ENCODE measurements around the gene RAI1.

Gene RAI1

GRCh38 chr17:17665255-17665654 is 16.0 kb upstream of the RAI1 start:
- Histone ChIP-seq H2BK120ac (ENCODE audit: low read depth, low read length) (no peak overlapping the region), H3K23ac (ENCODE audit: low read length in 2 of 2) (no peak overlapping the region), H4K8ac (ENCODE audit: low read length) (no peak overlapping the region), H3K4me3 (ENCODE audit: insufficient read depth in 1 of 2, low read depth in 1 of 2, low read length in 2 of 2) (no peak overlapping the region), H4K91ac (ENCODE audit: low read length) (no peak overlapping the region), H3K4me2 (ENCODE audit: low read length, poor library complexity, severe bottlenecking) (no peak overlapping the region), H2AFZ (ENCODE audit: low read depth, low read length) (no peak overlapping the region), H2BK15ac (ENCODE audit: low read depth, poor library complexity, severe bottlenecking) (no peak overlapping the region), H2BK5ac (ENCODE audit: low read depth, low read length, poor library complexity, severe bottlenecking) (no peak overlapping the region), H2BK12ac (ENCODE audit: low read length in 2 of 2) (no peak overlapping the region), H3K18ac (ENCODE audit: low read depth in 1 of 2, low read length in 2 of 2) (no peak overlapping the region), H3K36me3 (ENCODE audit: control insufficient read depth in 1 of 2, insufficient read depth in 2 of 2, low read depth in 1 of 2, low read length in 2 of 2) (no peaks in the 10 kb centered on the region), H3K27ac (ENCODE audit: low read length, poor library complexity, severe bottlenecking) (no peak overlapping the region), H3K9ac (ENCODE audit: low read length) (no peak overlapping the region), H3K4ac (ENCODE audit: low read depth in 1 of 2, low read length in 2 of 2) (no peak overlapping the region), H3K4me1 (ENCODE audit: control insufficient read depth, insufficient read depth, low read depth, low read length) (peaks cover 22% of the 10 kb centered on the region), H3K79me1 (replicated peaks; ENCODE audit: low read length, poor library complexity, severe bottlenecking) (no peaks in the 10 kb centered on the region), H2AK5ac (ENCODE audit: low read length, severe bottlenecking) (no peak overlapping the region), H3K14ac (ENCODE audit: low read length in 2 of 2) (no peak overlapping the region), H3K27me3 (ENCODE audit: control insufficient read depth in 1 of 2, insufficient read depth in 1 of 2, low read length in 2 of 2) (peaks cover 8 to 10% of the 10 kb centered on the region in 2 experiments), H3K9me3 (ENCODE audit: control insufficient read depth, low read length) (no peaks in the 10 kb centered on the region)
- 53% methylated on average over 2 of the region's 6 CpGs for WGBS
- no peak for DNase-seq

- H3K9me3 ChIP-seq (ENCODE audit: control insufficient read depth, low read length): no peaks in the 10 kb centered on the region
- H3K14ac ChIP-seq (ENCODE audit: low read length in 2 of 2): no peak overlapping the region
- no peak overlapping the region for H2BK5ac ChIP-seq (ENCODE audit: low read depth, low read length, poor library complexity, severe bottlenecking)
- H3K79me1 ChIP-seq (replicated peaks; ENCODE audit: low read length, poor library complexity, severe bottlenecking): no peaks in the 10 kb centered on the region
- no peak overlapping the region for H3K23ac ChIP-seq (ENCODE audit: low read length in 2 of 2)
- peak; percentile 45 for DNase-seq
- peak overlapping the region; percentile 92 for H2BK15ac ChIP-seq (ENCODE audit: low read depth, poor library complexity, severe bottlenecking)
- no peak overlapping the region for H3K9ac ChIP-seq (ENCODE audit: low read length)
- peak overlapping the region; percentile 56 for H4K91ac ChIP-seq (ENCODE audit: low read length)
- no peak overlapping the region for H3K18ac ChIP-seq (ENCODE audit: low read depth in 1 of 2, low read length in 2 of 2)
- peak overlapping the region in 1 of 2 experiments; percentile 45 for H2BK12ac ChIP-seq (ENCODE audit: low read length in 2 of 2)
- H3K4me1 ChIP-seq (ENCODE audit: control insufficient read depth, insufficient read depth, low read depth, low read length): peaks cover 22% of the 10 kb centered on the region
- WGBS: 74% methylated on average over 13 of the region's 13 CpGs
- no peak overlapping the region for H2BK120ac ChIP-seq (ENCODE audit: low read depth, low read length)
- no peak overlapping the region for H3K4me2 ChIP-seq (ENCODE audit: low read length, poor library complexity, severe bottlenecking)
- no peak overlapping the region for H3K4me3 ChIP-seq (ENCODE audit: insufficient read depth in 1 of 2, low read depth in 1 of 2, low read length in 2 of 2)
- no peaks in the 10 kb centered on the region for H3K36me3 ChIP-seq (ENCODE audit: control insufficient read depth in 1 of 2, insufficient read depth in 2 of 2, low read depth in 1 of 2, low read length in 2 of 2)
- H2AK5ac ChIP-seq (ENCODE audit: low read length, severe bottlenecking): no peak overlapping the region
- H3K27me3 ChIP-seq (ENCODE audit: control insufficient read depth in 1 of 2, insufficient read depth in 1 of 2, low read length in 2 of 2): peaks cover 13 to 19% of the 10 kb centered on the region in 2 experiments
- H4K8ac ChIP-seq (ENCODE audit: low read length): no peak overlapping the region
- H3K4ac ChIP-seq (ENCODE audit: low read depth in 1 of 2, low read length in 2 of 2): no peak overlapping the region
- no peak overlapping the region for H2AFZ ChIP-seq (ENCODE audit: low read depth, low read length)
- no peak overlapping the region for H3K27ac ChIP-seq (ENCODE audit: low read length, poor library complexity, severe bottlenecking)
These were observed 15.0 kb upstream of the RAI1 start for GRCh38 chr17:17666111-17666714.

- Histone ChIP-seq H2BK12ac (ENCODE audit: low read length in 2 of 2) (no peak overlapping the region), H3K4me1 (ENCODE audit: control insufficient read depth, insufficient read depth, low read depth, low read length) (peaks cover 22% of the 10 kb centered on the region), H4K91ac (ENCODE audit: low read length) (no peak overlapping the region), H3K18ac (ENCODE audit: low read depth in 1 of 2, low read length in 2 of 2) (no peak overlapping the region), H3K14ac (ENCODE audit: low read length in 2 of 2) (no peak overlapping the region), H3K27me3 (ENCODE audit: control insufficient read depth in 1 of 2, insufficient read depth in 1 of 2, low read length in 2 of 2) (peaks cover 18 to 21% of the 10 kb centered on the region in 2 experiments), H2AFZ (ENCODE audit: low read depth, low read length) (no peak overlapping the region), H2AK5ac (ENCODE audit: low read length, severe bottlenecking) (no peak overlapping the region), H2BK120ac (ENCODE audit: low read depth, low read length) (no peak overlapping the region), H3K23ac (ENCODE audit: low read length in 2 of 2) (no peak overlapping the region), H3K36me3 (ENCODE audit: control insufficient read depth in 1 of 2, insufficient read depth in 2 of 2, low read depth in 1 of 2, low read length in 2 of 2) (no peaks in the 10 kb centered on the region), H3K9ac (ENCODE audit: low read length) (no peak overlapping the region), H2BK5ac (ENCODE audit: low read depth, low read length, poor library complexity, severe bottlenecking) (no peak overlapping the region), H3K4me2 (ENCODE audit: low read length, poor library complexity, severe bottlenecking) (no peak overlapping the region), H2BK15ac (ENCODE audit: low read depth, poor library complexity, severe bottlenecking) (no peak overlapping the region), H3K4ac (ENCODE audit: low read depth in 1 of 2, low read length in 2 of 2) (no peak overlapping the region), H3K9me3 (ENCODE audit: control insufficient read depth, low read length) (no peaks in the 10 kb centered on the region), H3K27ac (ENCODE audit: low read length, poor library complexity, severe bottlenecking) (no peak overlapping the region), H4K8ac (ENCODE audit: low read length) (no peak overlapping the region), H3K4me3 (ENCODE audit: insufficient read depth in 1 of 2, low read depth in 1 of 2, low read length in 2 of 2) (no peak overlapping the region), H3K79me1 (replicated peaks; ENCODE audit: low read length, poor library complexity, severe bottlenecking) (no peaks in the 10 kb centered on the region)
- 84% methylated on average over 1 of the region's 2 CpGs for WGBS
- no peak for DNase-seq
These were observed 14.0 kb upstream of the RAI1 start for GRCh38 chr17:17667231-17667630.

- H3K4me2 ChIP-seq (ENCODE audit: low read length, poor library complexity, severe bottlenecking): no peak overlapping the region
- H3K36me3 ChIP-seq (ENCODE audit: control insufficient read depth in 1 of 2, insufficient read depth in 2 of 2, low read depth in 1 of 2, low read length in 2 of 2): no peaks in the 10 kb centered on the region
- H3K9me3 ChIP-seq (ENCODE audit: control insufficient read depth, low read length): no peaks in the 10 kb centered on the region
- H3K79me1 ChIP-seq (replicated peaks; ENCODE audit: low read length, poor library complexity, severe bottlenecking): no peaks in the 10 kb centered on the region
- H3K23ac ChIP-seq (ENCODE audit: low read length in 2 of 2): no peak overlapping the region
- no peak overlapping the region for H2AK5ac ChIP-seq (ENCODE audit: low read length, severe bottlenecking)
- no peak for DNase-seq
- H2BK15ac ChIP-seq (ENCODE audit: low read depth, poor library complexity, severe bottlenecking): no peak overlapping the region
- H3K4me1 ChIP-seq (ENCODE audit: control insufficient read depth, insufficient read depth, low read depth, low read length): peaks cover 18% of the 10 kb centered on the region
- no peak overlapping the region for H3K4me3 ChIP-seq (ENCODE audit: insufficient read depth in 1 of 2, low read depth in 1 of 2, low read length in 2 of 2)
- H4K91ac ChIP-seq (ENCODE audit: low read length): no peak overlapping the region
- no peak overlapping the region for H4K8ac ChIP-seq (ENCODE audit: low read length)
- H3K18ac ChIP-seq (ENCODE audit: low read depth in 1 of 2, low read length in 2 of 2): no peak overlapping the region
- peaks cover 24 to 25% of the 10 kb centered on the region in 2 experiments for H3K27me3 ChIP-seq (ENCODE audit: control insufficient read depth in 1 of 2, insufficient read depth in 1 of 2, low read length in 2 of 2)
- no peak overlapping the region for H3K9ac ChIP-seq (ENCODE audit: low read length)
- 70% methylated on average over 4 of the region's 4 CpGs for WGBS
- no peak overlapping the region for H2AFZ ChIP-seq (ENCODE audit: low read depth, low read length)
- no peak overlapping the region for H2BK12ac ChIP-seq (ENCODE audit: low read length in 2 of 2)
- no peak overlapping the region for H3K4ac ChIP-seq (ENCODE audit: low read depth in 1 of 2, low read length in 2 of 2)
- H3K14ac ChIP-seq (ENCODE audit: low read length in 2 of 2): no peak overlapping the region
- H2BK120ac ChIP-seq (ENCODE audit: low read depth, low read length): no peak overlapping the region
- no peak overlapping the region for H3K27ac ChIP-seq (ENCODE audit: low read length, poor library complexity, severe bottlenecking)
- no peak overlapping the region for H2BK5ac ChIP-seq (ENCODE audit: low read depth, low read length, poor library complexity, severe bottlenecking)
These were observed 13.3 kb upstream of the RAI1 start for GRCh38 chr17:17667947-17668346.
